GM18951 (cell line): Measurements from ENCODE around the gene MEGF10.

Experiments used
- POLR2A ChIP-seq: IDR thresholded peaks from 4 replicates; pipeline ENCODE4 v1.6.1; 2011; ENCODE audit warnings: mild to moderate bottlenecking; ENCODE audit not compliant: insufficient read length, insufficient read depth; ENCODE audit errors: extremely low read depth
- in situ Hi-C: fragments of 300-500 bp; cut with MboI; formaldehyde crosslinking; loops from one replicate; pipeline ENCODE4 v1.12.0; 2022; ENCODE audit warnings: low sequenced_read_pairs, mixed read lengths, inconsistent platforms; ENCODE audit not compliant: unreplicated experiment

Gene MEGF10

GRCh38 chr5:127400946-127401670 lies 110.5 kb downstream of the MEGF10 start:
- no peak for TF ChIP-seq POLR2A
- in situ Hi-C loops = no loop called here

- in situ Hi-C loops = no loop called here
- no peak for TF ChIP-seq POLR2A
These were observed 111.8 kb downstream of the MEGF10 start for GRCh38 chr5:127402361-127402760.

DNA sequence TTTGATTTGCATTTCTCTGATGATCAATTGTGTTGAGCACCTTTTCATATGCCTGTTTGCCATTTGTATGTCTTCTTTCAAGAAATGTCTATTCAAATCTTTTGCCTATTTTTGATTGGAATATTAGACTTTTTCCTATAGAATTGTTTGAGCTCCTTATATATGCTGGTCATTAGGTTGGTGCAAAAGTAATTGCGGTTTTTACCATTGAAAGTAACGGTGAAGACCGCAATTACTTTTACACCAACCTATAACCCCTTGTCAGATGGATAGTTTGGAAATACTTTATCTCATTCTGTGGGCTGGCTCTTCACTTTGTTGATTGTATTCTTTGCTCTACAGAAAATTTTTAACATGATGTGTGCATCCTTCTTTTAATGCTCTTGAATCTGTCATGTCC lies 113.6 kb downstream of the MEGF10 start:
- in situ Hi-C loops = no loop called here
- no peak for TF ChIP-seq POLR2A

GRCh38 chr5:127406326-127407121 lies 115.9 kb downstream of the MEGF10 start:
- TF ChIP-seq POLR2A = no peak
- in situ Hi-C loops = no loop called here

DNA sequence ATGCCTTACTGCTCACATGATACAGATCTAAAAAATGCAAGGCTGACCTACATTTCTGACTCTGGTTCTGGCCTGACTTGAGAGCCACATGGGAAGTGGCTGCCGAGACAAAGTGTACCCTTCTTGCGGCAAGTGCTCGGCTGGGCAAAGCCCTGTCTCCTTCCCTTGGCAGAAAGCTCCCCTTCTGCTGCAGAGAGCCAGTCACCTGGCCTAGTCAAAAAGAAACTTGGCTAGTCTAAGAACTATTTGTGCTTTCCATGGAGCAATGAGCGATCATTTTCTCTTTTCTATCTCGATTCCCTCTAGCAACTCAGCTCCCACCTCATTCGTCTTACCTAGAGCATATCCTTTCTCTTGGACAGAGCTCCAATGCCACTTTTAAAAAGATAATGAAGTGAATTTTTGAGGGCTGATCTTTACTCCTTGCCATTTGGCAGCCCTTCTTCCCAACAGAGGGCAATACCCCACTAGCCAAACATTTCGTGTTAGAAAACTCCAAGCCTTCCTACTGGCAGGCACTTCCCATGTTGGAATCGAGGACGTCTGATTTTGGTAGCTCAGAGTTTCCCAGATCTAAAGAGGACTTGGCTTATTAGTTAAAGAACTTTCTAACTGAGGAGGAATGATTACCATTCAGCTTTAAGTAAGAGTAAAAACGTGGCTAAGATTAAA lies 118.8 kb downstream of the MEGF10 start:
- in situ Hi-C loops = no loop called here

DNA sequence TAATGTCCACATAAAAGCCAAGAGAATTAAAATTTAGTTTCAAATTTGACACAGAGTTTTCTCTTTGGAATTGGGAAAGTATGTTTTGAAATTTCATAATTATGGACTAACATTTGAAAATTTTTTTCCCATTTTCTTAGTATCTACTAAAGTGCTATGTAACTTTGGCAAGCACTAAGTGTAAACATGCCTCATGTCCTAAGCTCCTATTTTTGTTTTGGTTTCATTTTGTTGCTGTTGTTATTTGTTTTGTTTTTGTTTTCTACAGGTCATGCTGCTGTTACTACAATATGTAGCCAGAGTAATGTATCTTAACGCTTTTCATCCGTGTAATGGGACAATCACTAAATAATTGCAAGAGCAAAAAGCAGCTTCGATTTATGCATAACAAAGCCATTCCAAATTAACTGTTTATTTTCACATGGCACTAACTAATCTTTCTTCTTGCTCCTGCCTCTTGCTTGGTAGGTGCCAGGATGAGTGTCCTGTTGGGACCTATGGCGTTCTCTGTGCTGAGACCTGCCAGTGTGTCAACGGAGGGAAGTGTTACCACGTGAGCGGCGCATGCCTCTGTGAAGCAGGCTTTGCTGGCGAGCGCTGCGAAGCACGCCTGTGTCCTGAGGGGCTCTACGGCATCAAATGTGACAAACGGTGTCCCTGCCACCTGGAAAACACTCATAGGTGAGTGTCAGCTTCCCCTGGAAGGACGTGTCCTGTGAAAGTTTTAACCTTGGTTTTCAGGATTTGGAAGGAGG lies 119.5 kb downstream of the MEGF10 start:
- no peak for TF ChIP-seq POLR2A
- in situ Hi-C loops = no loop called here

More for the DNA sequence above, 118.8 kb downstream of the MEGF10 start:
- TF ChIP-seq POLR2A = no peak

GRCh38 chr5:127410959-127411358 lies 120.4 kb downstream of the MEGF10 start:
- no peak for TF ChIP-seq POLR2A
- in situ Hi-C loops = no loop called here

DNA sequence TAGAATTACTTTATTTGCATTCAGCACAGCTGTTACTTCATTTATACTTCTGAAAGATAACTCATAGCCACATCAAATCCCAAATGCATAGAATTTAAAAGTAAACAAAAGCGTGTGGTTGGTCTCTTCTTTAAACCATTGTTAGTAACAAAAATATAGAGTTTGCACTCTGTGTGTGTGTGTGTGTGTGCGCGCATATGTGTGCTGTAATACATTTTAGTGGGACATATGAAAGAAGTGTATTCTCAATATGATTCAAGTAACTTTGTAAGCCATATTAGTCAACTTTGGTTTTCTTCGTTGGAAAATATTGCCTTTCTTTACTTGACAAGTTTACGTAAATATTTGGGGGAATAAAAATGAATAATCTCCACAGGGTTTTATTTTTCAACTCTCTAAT lies 120.8 kb downstream of the MEGF10 start:
- in situ Hi-C loops = no loop called here

GRCh38 chr5:127412698-127413097 lies 122.1 kb downstream of the MEGF10 start:
- TF ChIP-seq POLR2A = no peak
- in situ Hi-C loops = no loop called here

More for the DNA sequence above, 120.8 kb downstream of the MEGF10 start:
- no peak for TF ChIP-seq POLR2A

- in situ Hi-C loops = no loop called here
- no peak for TF ChIP-seq POLR2A
These were observed 124.4 kb downstream of the MEGF10 start for GRCh38 chr5:127415034-127415433.

- no peak for TF ChIP-seq POLR2A
- in situ Hi-C loops = no loop called here
These were observed 126.3 kb downstream of the MEGF10 start for GRCh38 chr5:127416906-127417305.

DNA sequence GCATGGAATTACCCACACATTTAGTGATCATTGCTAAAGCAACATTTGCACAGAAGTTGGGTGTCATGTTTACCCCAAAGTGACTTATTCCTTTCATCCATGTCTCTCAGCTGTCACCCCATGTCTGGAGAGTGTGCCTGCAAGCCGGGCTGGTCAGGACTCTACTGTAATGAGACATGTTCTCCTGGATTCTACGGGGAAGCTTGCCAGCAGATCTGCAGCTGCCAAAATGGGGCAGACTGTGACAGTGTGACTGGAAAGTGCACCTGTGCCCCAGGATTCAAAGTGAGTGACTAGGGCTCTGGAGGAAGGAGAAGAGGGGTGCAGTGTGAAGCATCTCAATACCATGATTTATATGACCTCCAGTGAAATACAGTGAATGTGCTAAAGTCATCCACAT lies 126.9 kb downstream of the MEGF10 start:
- in situ Hi-C loops = no loop called here
- no peak for TF ChIP-seq POLR2A

DNA sequence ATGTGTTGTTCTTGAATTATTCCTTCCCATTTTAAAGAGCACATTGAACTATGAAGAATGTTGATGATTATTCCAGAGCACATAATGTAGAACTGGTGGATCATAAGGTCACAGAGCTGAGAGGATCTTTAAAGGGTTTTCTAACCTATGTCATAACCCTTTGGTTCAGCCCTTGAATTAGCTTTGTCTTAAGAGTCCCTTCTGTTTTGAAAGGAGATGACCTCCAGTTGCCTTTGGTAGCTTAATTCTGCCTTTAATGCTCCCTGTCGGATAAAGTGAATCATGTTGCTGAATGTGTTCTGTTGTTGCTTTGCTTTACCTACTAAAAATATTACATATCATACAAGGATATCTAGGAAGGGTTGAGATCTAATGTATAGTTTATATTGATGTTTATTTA lies 127.8 kb downstream of the MEGF10 start:
- TF ChIP-seq POLR2A = no peak
- in situ Hi-C loops = no loop called here
